Spleen (tissue), 11 donors: Measurements from ENCODE around the gene CNNM3. TPM values are rescaled to one million over a fixed set of nuclear protein-coding genes. Genes with fewer than 3 reads are reported as not detected.

ENCODE experiments used
- DNase-seq: peaks from one replicate; pipeline ENCODE4 v3.0.0-alpha.2; 2020
- H3K27ac ChIP-seq, 8 donors: fragments of 200-600 bp; sonication (generic) in 7 of 8; 1 replicate in 4 of 8; 2 replicates in 4 of 8; pipeline versions ENCODE4 v1.5.0 to v1.8.0; 2016 to 2021; ENCODE audit warnings: inconsistent platforms in 4 of 8, mild to moderate bottlenecking in 4 of 8, moderate library complexity in 1 of 8
- H3K27me3 ChIP-seq, 7 donors: fragments of 200-600 bp; sonication (generic) in 6 of 7; replicated peaks in 1 of 7; 1 replicate in 4 of 7; 2 replicates in 3 of 7; pipeline versions ENCODE4 v1.5.0 to v1.8.0; 2016 to 2021; ENCODE audit warnings: inconsistent platforms in 3 of 7, mild to moderate bottlenecking in 1 of 7
- H3K36me3 ChIP-seq, 6 donors: fragments of 200-600 bp; sonication (generic) in 5 of 6; 1 replicate in 4 of 6; 2 replicates in 2 of 6; pipeline versions ENCODE4 v1.5.0 to v1.8.0; 2016 to 2021; ENCODE audit warnings: inconsistent platforms in 2 of 6
- H3K4me1 ChIP-seq, 6 donors: fragments of 200-600 bp; sonication (generic) in 5 of 6; 1 replicate in 3 of 6; 2 replicates in 3 of 6; pipeline versions ENCODE4 v1.5.0 to v1.8.0; 2016 to 2021; ENCODE audit warnings: inconsistent platforms in 3 of 6
- H3K4me3 ChIP-seq, 8 donors: fragments of 200-600 bp; sonication (generic) in 7 of 8; 1 replicate in 4 of 8; 2 replicates in 4 of 8; pipeline versions ENCODE4 v1.5.0 to v1.8.0; 2016 to 2021; ENCODE audit warnings: inconsistent platforms in 4 of 8, mild to moderate bottlenecking in 4 of 8, moderate library complexity in 2 of 8
- H3K9me3 ChIP-seq, 8 donors: fragments of 200-600 bp; sonication (generic) in 7 of 8; 1 replicate in 4 of 8; 2 replicates in 4 of 8; pipeline versions ENCODE4 v1.5.0 to v1.8.0; 2016 to 2021; ENCODE audit warnings: inconsistent platforms in 4 of 8
- POLR2A ChIP-seq, 3 donors: fragments of 450-650 bp; IDR thresholded peaks; one replicate each; pipeline ENCODE4 v1.5.1; 2017; ENCODE audit warnings: antibody characterized with exemption in 3 of 3, mild to moderate bottlenecking in 1 of 3
- POLR2AphosphoS5 ChIP-seq, 3 donors: sonication (generic); formaldehyde crosslinking; IDR thresholded peaks; one replicate each; pipeline ENCODE4 v1.5.1; 2017; ENCODE audit warnings: antibody characterized with exemption in 3 of 3
- WGBS, 5 donors: extraction: QIAGEN DNeasy Blood & Tissue Kit in 3 of 5; methylation state at CpG; one replicate each; pipeline versions ENCODE4 v1.1.5 to v1.1.7; 2013 to 2018; 5-methylcytosine and 5-hydroxymethylcytosine counted together
- intact Hi-C: fragments of 100-400 bp; cut with DNase I; formaldehyde crosslinking; loops from one replicate; pipeline ENCODE4 v1.15.0; 2023; ENCODE audit warnings: low total_unique reads
- polyA plus RNA-seq, 3 donors: library from polyadenylated mRNA; stranded (reverse); fragments of 200-250 nt; gene quantifications; one replicate each; pipeline ENCODE4 v1.2.1, GENCODE V29; 2013
- total RNA-seq, 7 donors: library from RNA; depleted of rRNA in 3 of 7; stranded (reverse); fragments of >200 nt in 3 of 7; fragmentation: NEBNext Ultra II Directional in 4 of 7; extraction: Animal tissue kit (Norgen Biotek cat#: 25700) in 4 of 7; gene quantifications; one replicate each; pipeline versions ENCODE4 v1.1.0 to v1.2.1, GENCODE V29; 2016 to 2021
- TF ChIP-seq, protein P1 (sequence below), 11 experiments: fragments of 200-600 bp in 7 of 11; fragments of 450-650 bp in 4 of 11; sonication (generic) in 4 of 11; IDR thresholded peaks in 8 of 11; conservative IDR thresholded peaks in 3 of 11; 1 replicate in 7 of 11; 2 replicates in 4 of 11; pipeline versions ENCODE4 v1.4.0 to v1.8.0; 2016 to 2021; ENCODE audit warnings: antibody characterized with exemption in 11 of 11, inconsistent platforms in 4 of 11, mild to moderate bottlenecking in 1 of 11
- donor health status: healthy with polysubstance abuse.
- donor health status: DM: no; HTN: no; CAD: no; lungs with moderate emphysema.
- donor health status: DM: no; HTN: no; CAD: no.
- donor health status: Bipolar disorder and iron deficiency.
- donor health status: healthy.
- donor health status: DM: no; HTN: no; CAD: no.
- donor health status: DM: yes; HTN: yes; CAD: no.

CNNM3 gene
- total and polyA plus RNA-seq, 10 donors: 3.7 to 37.8 (median 23.2) TPM

DNA sequence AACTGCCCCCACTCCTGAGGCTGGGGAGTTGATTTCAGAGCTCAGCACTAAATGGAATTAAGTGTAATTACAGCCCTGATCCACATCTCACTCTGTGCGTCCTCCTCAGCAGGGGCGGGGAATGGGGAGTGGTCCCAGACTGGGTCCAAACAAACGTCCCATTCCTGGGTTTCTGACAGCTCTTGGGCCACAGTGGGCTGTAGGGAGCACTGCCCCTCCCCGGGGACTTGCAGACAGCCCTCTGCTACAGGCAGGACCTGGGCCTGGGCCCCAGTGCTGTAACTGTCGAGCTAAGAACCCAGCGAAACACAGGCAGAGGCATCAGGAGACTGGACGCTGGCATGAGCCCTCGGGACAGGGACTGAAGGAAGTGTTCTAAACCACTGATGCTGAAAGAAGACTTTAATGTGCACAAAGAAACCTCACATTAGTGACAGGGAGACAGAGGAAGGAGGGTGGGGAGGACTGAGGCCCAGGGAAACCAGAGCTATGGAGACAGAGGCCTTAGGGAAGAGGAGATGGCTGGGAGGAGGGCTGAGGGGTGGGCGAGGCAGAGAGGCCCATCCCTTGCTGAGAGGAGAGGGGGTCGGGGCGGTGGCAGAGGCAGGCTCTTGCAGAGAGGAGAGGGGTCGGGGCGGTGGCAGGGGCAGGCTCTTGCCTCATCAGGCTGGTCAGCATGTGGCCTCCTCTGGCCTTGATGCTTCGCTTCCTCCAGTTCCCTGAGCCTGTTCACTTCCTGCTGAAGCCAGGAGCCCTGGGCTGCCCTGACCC lies 59.6 kb downstream of the CNNM3 start:
- intact Hi-C loops: no loop called here
- H3K9me3 ChIP-seq: no peaks in the 10 kb centered on the region
- no peaks in the 10 kb centered on the region for H3K36me3 ChIP-seq
- H3K27me3 ChIP-seq: peaks cover 0 to 17% (median 0%) of the 10 kb centered on the region in 7 donors
- H3K4me1 ChIP-seq: peaks cover 28 to 99% (median 76%) of the 10 kb centered on the region in 6 donors
- H3K4me3 ChIP-seq: no peak overlapping the region
- H3K27ac ChIP-seq: peak overlapping the region; percentile 53 to 98 (median 84)
- TF ChIP-seq POLR2AphosphoS5 (IDR thresholded peaks at IDR 0.05): peak in 2 of 3 donors; percentile 41 to 61
- no peak for TF ChIP-seq POLR2A (IDR thresholded peaks at IDR 0.05)
- WGBS, 5 donors: 67 to 78% (median 68%) methylated on average over 11 to 14 of the region's 14 CpGs
- DNase-seq: no peak

DNA sequence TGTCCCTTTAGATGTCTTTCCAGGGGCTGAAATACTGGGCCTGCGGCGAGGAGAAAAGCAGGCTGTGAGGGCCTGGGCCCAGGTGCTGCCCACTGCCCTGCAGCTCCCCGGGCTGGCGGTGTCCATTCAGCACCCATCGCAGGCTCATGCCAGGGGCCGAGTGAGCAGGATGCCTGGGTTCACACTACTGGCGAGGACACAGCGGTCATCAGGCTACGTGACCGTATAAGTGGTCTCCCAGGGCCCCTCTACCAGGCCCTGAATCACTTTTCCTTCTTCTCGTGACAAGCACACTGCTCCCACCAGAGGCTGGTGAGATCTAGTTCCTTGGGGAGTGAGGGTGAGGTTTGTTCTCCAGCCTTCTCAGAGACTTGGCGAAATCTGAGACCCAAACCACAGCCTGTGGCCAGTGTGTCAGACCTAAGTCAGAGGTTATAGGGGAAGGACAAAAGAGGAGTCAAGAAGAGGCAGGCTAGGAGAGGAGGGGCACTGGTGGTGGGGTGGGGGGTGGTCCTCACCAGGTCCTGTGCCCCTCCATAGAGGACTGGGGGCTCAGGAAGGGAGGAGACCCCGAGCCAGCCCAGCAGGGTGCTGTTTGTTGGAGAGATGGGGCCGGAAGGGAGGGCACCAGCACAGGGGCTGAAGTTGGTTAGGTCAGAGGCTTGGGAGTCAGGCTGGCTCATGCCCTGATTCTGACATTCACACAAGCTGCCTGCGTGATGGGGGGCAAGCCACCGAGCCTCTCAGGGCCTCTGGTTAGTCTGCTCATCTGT lies 60.4 kb downstream of the CNNM3 start:
- H3K9me3 ChIP-seq: no peaks in the 10 kb centered on the region
- H3K36me3 ChIP-seq: no peaks in the 10 kb centered on the region
- DNase-seq: no peak
- TF ChIP-seq POLR2A (IDR thresholded peaks at IDR 0.05): no peak
- TF ChIP-seq, protein P1, sequence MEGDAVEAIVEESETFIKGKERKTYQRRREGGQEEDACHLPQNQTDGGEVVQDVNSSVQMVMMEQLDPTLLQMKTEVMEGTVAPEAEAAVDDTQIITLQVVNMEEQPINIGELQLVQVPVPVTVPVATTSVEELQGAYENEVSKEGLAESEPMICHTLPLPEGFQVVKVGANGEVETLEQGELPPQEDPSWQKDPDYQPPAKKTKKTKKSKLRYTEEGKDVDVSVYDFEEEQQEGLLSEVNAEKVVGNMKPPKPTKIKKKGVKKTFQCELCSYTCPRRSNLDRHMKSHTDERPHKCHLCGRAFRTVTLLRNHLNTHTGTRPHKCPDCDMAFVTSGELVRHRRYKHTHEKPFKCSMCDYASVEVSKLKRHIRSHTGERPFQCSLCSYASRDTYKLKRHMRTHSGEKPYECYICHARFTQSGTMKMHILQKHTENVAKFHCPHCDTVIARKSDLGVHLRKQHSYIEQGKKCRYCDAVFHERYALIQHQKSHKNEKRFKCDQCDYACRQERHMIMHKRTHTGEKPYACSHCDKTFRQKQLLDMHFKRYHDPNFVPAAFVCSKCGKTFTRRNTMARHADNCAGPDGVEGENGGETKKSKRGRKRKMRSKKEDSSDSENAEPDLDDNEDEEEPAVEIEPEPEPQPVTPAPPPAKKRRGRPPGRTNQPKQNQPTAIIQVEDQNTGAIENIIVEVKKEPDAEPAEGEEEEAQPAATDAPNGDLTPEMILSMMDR (IDR thresholded peaks at IDR 0.05 in 8 of 11, conservative IDR thresholded peaks at IDR 0.05 in 3 of 11): no peak
- peak in 2 of 3 donors; percentile 12 to 57 for TF ChIP-seq POLR2AphosphoS5 (IDR thresholded peaks at IDR 0.05)
- peaks cover 0 to 15% (median 0%) of the 10 kb centered on the region in 7 donors for H3K27me3 ChIP-seq
- 60 to 81% (median 74%) methylated on average over 14 to 16 of the region's 16 CpGs for WGBS, 5 donors
- intact Hi-C loops: no loop called here
- H3K4me3 ChIP-seq: no peak overlapping the region
- peak overlapping the region; percentile 36 to 98 (median 84) for H3K27ac ChIP-seq
- peaks cover 23 to 96% (median 71%) of the 10 kb centered on the region in 6 donors for H3K4me1 ChIP-seq

DNA sequence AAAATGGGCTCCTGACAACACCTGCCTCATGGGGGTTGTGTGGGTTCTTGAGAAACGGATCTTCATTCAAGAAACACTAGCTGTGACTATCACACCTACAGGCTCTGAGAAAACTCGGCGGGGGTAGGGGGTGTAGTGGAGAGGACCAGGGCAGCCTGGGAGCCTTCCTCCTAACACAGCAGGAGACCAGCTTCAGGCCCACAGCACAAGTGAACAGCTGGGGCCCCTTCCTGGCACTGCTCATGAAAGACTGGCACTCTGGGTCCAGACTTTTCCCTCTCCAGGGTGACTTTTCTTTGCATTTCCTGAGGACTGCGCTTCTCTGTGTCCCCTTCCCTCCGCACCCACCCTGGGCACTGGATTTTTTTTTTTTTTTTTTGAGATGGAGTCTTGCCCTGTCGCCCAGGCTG lies 61.0 kb downstream of the CNNM3 start:
- peak overlapping the region in 7 of 8 donors; percentile 9 to 98 (median 95) for H3K27ac ChIP-seq
- WGBS, 5 donors: 65 to 83% (median 74%) methylated on average over 6 of the region's 6 CpGs
- H3K36me3 ChIP-seq: no peaks in the 10 kb centered on the region
- H3K27me3 ChIP-seq: peaks cover 0 to 11% (median 0%) of the 10 kb centered on the region in 7 donors
- no peak overlapping the region for H3K4me3 ChIP-seq
- intact Hi-C loops: no loop called here
- TF ChIP-seq, protein P1 (IDR thresholded peaks at IDR 0.05 in 8 of 11, conservative IDR thresholded peaks at IDR 0.05 in 3 of 11): no peak
- no peak for TF ChIP-seq POLR2A (IDR thresholded peaks at IDR 0.05)
- no peak for TF ChIP-seq POLR2AphosphoS5 (IDR thresholded peaks at IDR 0.05)
- no peak for DNase-seq
- H3K4me1 ChIP-seq: peaks cover 23 to 96% (median 68%) of the 10 kb centered on the region in 6 donors
- H3K9me3 ChIP-seq: no peaks in the 10 kb centered on the region

DNA sequence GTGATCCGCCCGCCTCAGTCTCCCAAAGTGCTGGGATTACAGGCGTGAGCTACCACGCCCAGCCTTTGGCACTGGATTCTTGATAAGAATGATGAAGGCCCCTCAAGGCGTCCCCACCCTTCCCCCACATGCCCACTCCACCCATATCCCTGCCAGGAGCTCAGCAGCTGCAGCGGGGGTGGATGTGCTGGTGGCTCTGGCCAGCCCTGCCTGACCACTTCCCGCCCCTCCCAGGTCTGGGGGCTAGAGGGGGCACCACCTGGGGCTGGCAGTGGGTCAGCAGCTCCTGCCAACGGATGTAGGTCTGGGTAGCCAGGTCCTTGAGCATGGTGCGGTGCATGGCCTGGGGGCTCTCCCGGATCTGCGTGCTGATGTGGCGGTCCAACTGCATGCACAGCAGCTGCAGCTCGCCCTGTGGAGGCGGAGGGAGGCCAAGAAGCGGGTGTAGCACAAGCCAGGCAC lies 61.6 kb downstream of the CNNM3 start:
- no peak overlapping the region for H3K4me3 ChIP-seq
- H3K9me3 ChIP-seq: no peaks in the 10 kb centered on the region
- H3K36me3 ChIP-seq: no peaks in the 10 kb centered on the region
- intact Hi-C loops: no loop called here
- H3K27ac ChIP-seq: peak overlapping the region in 7 of 8 donors; percentile 9 to 98 (median 95)
- WGBS, 5 donors: 57 to 80% (median 69%) methylated on average over 15 of the region's 15 CpGs
- peaks cover 0 to 14% (median 0%) of the 10 kb centered on the region in 7 donors for H3K27me3 ChIP-seq
- H3K4me1 ChIP-seq: peaks cover 23 to 96% (median 66%) of the 10 kb centered on the region in 6 donors
- DNase-seq: no peak
- peak in 2 of 3 donors; percentile 61 to 62 for TF ChIP-seq POLR2AphosphoS5 (IDR thresholded peaks at IDR 0.05)
- no peak for TF ChIP-seq POLR2A (IDR thresholded peaks at IDR 0.05)
